NT2/D1 (cell line): ENCODE data around the gene GTPBP8.

Source experiments
- SUZ12 ChIP-seq: IDR thresholded peaks from 2 replicates; pipeline ENCODE4 v1.6.1; 2011; ENCODE audit not compliant: insufficient read length, insufficient read depth; ENCODE audit errors: extremely low read depth
- YY1 ChIP-seq: IDR thresholded peaks from 2 replicates; pipeline ENCODE4 v1.6.1; 2011; ENCODE audit not compliant: insufficient read length, insufficient read depth
- ZNF274 ChIP-seq: IDR thresholded peaks from 2 replicates; pipeline ENCODE4 v1.6.1; 2011; ENCODE audit warnings: mild to moderate bottlenecking, low read depth, low read length

- TF ChIP-seq SUZ12 (no peak), YY1 (no peak), ZNF274 (no peak)
Measured at GRCh38 chr3:112965656-112966055, 25.1 kb upstream of the GTPBP8 start.
